ENCODE results near the gene ABCG5. TPM values are rescaled to one million over a fixed set of nuclear protein-coding genes. Genes with fewer than 3 reads are reported as not detected.

ABCG5 gene
- total RNA-seq, 1 donor from 2014 or later = not detected

GRCh38 chr2:43764086-43764705 is 74.4 kb downstream of the ABCG5 start:
- Mint-ChIP-seq H3K36me3 (ENCODE audit: unreplicated experiment) (no peaks in the 10 kb centered on the region), H3K27me3 (ENCODE audit: unreplicated experiment) (no peaks in the 10 kb centered on the region), H3K4me3 (ENCODE audit: unreplicated experiment) (no peak overlapping the region), H3K4me1 (ENCODE audit: low read depth, unreplicated experiment) (peaks cover 5% of the 10 kb centered on the region), H3K27ac (ENCODE audit: unreplicated experiment) (no peak overlapping the region), H3K9me3 (ENCODE audit: unreplicated experiment) (no peaks in the 10 kb centered on the region)
- no peak for DNase-seq
- TF ChIP-seq, protein P1, sequence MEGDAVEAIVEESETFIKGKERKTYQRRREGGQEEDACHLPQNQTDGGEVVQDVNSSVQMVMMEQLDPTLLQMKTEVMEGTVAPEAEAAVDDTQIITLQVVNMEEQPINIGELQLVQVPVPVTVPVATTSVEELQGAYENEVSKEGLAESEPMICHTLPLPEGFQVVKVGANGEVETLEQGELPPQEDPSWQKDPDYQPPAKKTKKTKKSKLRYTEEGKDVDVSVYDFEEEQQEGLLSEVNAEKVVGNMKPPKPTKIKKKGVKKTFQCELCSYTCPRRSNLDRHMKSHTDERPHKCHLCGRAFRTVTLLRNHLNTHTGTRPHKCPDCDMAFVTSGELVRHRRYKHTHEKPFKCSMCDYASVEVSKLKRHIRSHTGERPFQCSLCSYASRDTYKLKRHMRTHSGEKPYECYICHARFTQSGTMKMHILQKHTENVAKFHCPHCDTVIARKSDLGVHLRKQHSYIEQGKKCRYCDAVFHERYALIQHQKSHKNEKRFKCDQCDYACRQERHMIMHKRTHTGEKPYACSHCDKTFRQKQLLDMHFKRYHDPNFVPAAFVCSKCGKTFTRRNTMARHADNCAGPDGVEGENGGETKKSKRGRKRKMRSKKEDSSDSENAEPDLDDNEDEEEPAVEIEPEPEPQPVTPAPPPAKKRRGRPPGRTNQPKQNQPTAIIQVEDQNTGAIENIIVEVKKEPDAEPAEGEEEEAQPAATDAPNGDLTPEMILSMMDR (IDR thresholded peaks at IDR 0.05; ENCODE audit: partially characterized antibody, unreplicated experiment) = no peak

- no peaks in the 10 kb centered on the region for H3K36me3 Mint-ChIP-seq (ENCODE audit: unreplicated experiment)
- H3K27me3 Mint-ChIP-seq (ENCODE audit: unreplicated experiment) = no peaks in the 10 kb centered on the region
- H3K4me1 Mint-ChIP-seq (ENCODE audit: low read depth, unreplicated experiment) = peaks cover 12% of the 10 kb centered on the region
- no peak overlapping the region for H3K27ac Mint-ChIP-seq (ENCODE audit: unreplicated experiment)
- H3K4me3 Mint-ChIP-seq (ENCODE audit: unreplicated experiment) = no peak overlapping the region
- TF ChIP-seq, protein P1 (IDR thresholded peaks at IDR 0.05; ENCODE audit: partially characterized antibody, unreplicated experiment) = no peak
- DNase-seq = no peak
- no peaks in the 10 kb centered on the region for H3K9me3 Mint-ChIP-seq (ENCODE audit: unreplicated experiment)
Measured at GRCh38 chr2:43763091-43763490, 75.5 kb downstream of the ABCG5 start.

Other genes starting within 250 kb of the ABCG5 start
- gene THADA, start 242.8 kb downstream of the ABCG5 start, total RNA-seq (ENCODE audit: unreplicated experiment) = 15.0 TPM
- gene PLEKHH2, start 201.6 kb downstream of the ABCG5 start, total RNA-seq (ENCODE audit: unreplicated experiment) = 0.71 TPM
- gene C1GALT1C1L, start 162.4 kb downstream of the ABCG5 start, total RNA-seq (ENCODE audit: unreplicated experiment) = 0.49 TPM
- 11.9 TPM for gene DYNC2LI1, start 64.8 kb downstream of the ABCG5 start, total RNA-seq (ENCODE audit: unreplicated experiment)
- gene ABCG8, start 132 bp upstream of the ABCG5 start, total RNA-seq (ENCODE audit: unreplicated experiment) = not detected
- gene LRPPRC, start 157.2 kb upstream of the ABCG5 start, total RNA-seq (ENCODE audit: unreplicated experiment) = 88.0 TPM

Measured in glutamatergic neuron (in vitro differentiated cells).